H9 (cell line): ENCODE measurements around the gene CLCNKB. TPM values are rescaled to one million over a fixed set of nuclear protein-coding genes. Genes with fewer than 3 reads are reported as not detected.
A peak's percentile ranks its signal among the peaks of the same experiment; 100 is the strongest.

Experiments used
- DNase-seq: peaks from one replicate; pipeline ENCODE4 v3.0.0-alpha.2; 2017
- H2AFZ ChIP-seq: one replicate; pipeline ENCODE4 v1.6.1; 2013; ENCODE audit warnings: mild to moderate bottlenecking, low read length, control low read depth, moderate library complexity
- H2AK5ac ChIP-seq: 2 replicates; pipeline ENCODE4 v1.6.1; 2013; ENCODE audit warnings: low read length, control low read depth, mixed read lengths; ENCODE audit not compliant: insufficient read length
- H2BK120ac ChIP-seq: one replicate; pipeline ENCODE4 v1.6.1; 2013; ENCODE audit warnings: low read depth, mild to moderate bottlenecking, low read length, control low read depth, inconsistent platforms; ENCODE audit not compliant: poor library complexity, severe bottlenecking
- H2BK12ac ChIP-seq: 2 replicates; pipeline ENCODE4 v1.6.1; 2013; ENCODE audit warnings: low read length, control low read depth, mixed read lengths, low read depth; ENCODE audit not compliant: insufficient read length
- H2BK15ac ChIP-seq: 2 replicates; pipeline ENCODE4 v1.6.1; 2013; ENCODE audit warnings: low read depth, low read length, control low read depth
- H2BK20ac ChIP-seq: one replicate; pipeline ENCODE4 v1.6.1; 2013; ENCODE audit warnings: low read depth, mild to moderate bottlenecking, low read length, control low read depth, inconsistent platforms; ENCODE audit not compliant: poor library complexity, severe bottlenecking
- H2BK5ac ChIP-seq: 2 replicates; pipeline ENCODE4 v1.6.1; 2013; ENCODE audit warnings: low read length, control low read depth, mixed read lengths; ENCODE audit not compliant: insufficient read length
- H3K14ac ChIP-seq: 2 replicates; pipeline ENCODE4 v1.6.1; 2013; ENCODE audit warnings: low read length, control low read depth; ENCODE audit not compliant: insufficient read depth
- H3K18ac ChIP-seq: 2 replicates; pipeline ENCODE4 v1.6.1; 2013; ENCODE audit warnings: low read depth, mild to moderate bottlenecking, mixed read lengths, low read length, control low read depth; ENCODE audit not compliant: insufficient read length
- H3K23ac ChIP-seq: 2 replicates; pipeline ENCODE4 v1.6.1; 2013; ENCODE audit warnings: low read length, control low read depth, mixed read lengths, low read depth; ENCODE audit not compliant: insufficient read length
- H3K23me2 ChIP-seq: 2 replicates; pipeline ENCODE4 v1.6.1; 2013; ENCODE audit warnings: low read depth, mild to moderate bottlenecking, mixed read lengths, low read length, control low read depth; ENCODE audit not compliant: insufficient read length, poor library complexity, severe bottlenecking
- H3K27ac ChIP-seq: 2 replicates; pipeline ENCODE4 v1.5.1; 2013; ENCODE audit warnings: low read length, control low read depth, mixed read lengths, low read depth; ENCODE audit not compliant: insufficient read length
- H3K27me3 ChIP-seq: 2 replicates; pipeline ENCODE4 v1.6.1; 2013; ENCODE audit warnings: low read length, control low read depth, inconsistent platforms; ENCODE audit not compliant: insufficient read depth
- H3K4ac ChIP-seq: 2 replicates; pipeline ENCODE4 v1.6.1; 2013; ENCODE audit warnings: low read depth, mild to moderate bottlenecking, control low read depth, inconsistent platforms, low read length, moderate library complexity
- H3K4me1 ChIP-seq: 2 replicates; pipeline ENCODE4 v1.6.1; 2013; ENCODE audit warnings: low read length, control low read depth, inconsistent platforms; ENCODE audit not compliant: insufficient read depth
- H3K4me2 ChIP-seq: 2 replicates; pipeline ENCODE4 v1.6.1; 2013; ENCODE audit warnings: low read length, control low read depth, mixed read lengths; ENCODE audit not compliant: insufficient read length, insufficient read depth
- H3K56ac ChIP-seq: 2 replicates; pipeline ENCODE4 v1.6.1; 2013; ENCODE audit warnings: low read depth, mild to moderate bottlenecking, mixed read lengths, low read length, control low read depth; ENCODE audit not compliant: insufficient read length
- H3K79me1 ChIP-seq: 2 replicates; pipeline ENCODE4 v1.6.1; 2013; ENCODE audit warnings: low read depth, mild to moderate bottlenecking, moderate library complexity, low read length, control low read depth, inconsistent platforms; ENCODE audit not compliant: insufficient read depth, poor library complexity, severe bottlenecking
- H3K79me2 ChIP-seq: 2 replicates; pipeline ENCODE4 v1.6.1; 2013; ENCODE audit warnings: low read length, control low read depth, inconsistent platforms; ENCODE audit not compliant: insufficient read depth
- H3K9ac ChIP-seq: 2 replicates; pipeline ENCODE4 v1.6.1; 2013; ENCODE audit warnings: low read length, control low read depth, mixed read lengths; ENCODE audit not compliant: insufficient read length; ENCODE audit errors: extremely low read depth
- H3K9me3 ChIP-seq: one replicate; pipeline ENCODE4 v1.6.1; 2013; ENCODE audit warnings: low read depth, low read length, inconsistent platforms; ENCODE audit not compliant: control insufficient read depth
- H3T11ph ChIP-seq: one replicate; pipeline ENCODE4 v1.6.1; 2013; ENCODE audit warnings: mild to moderate bottlenecking, low read length, control low read depth, inconsistent platforms
- H4K20me1 ChIP-seq: one replicate; pipeline ENCODE4 v1.6.1; 2013; ENCODE audit not compliant: control insufficient read depth, insufficient read length, insufficient read depth
- H4K5ac ChIP-seq: 2 replicates; pipeline ENCODE4 v1.6.1; 2013; ENCODE audit warnings: low read depth, mild to moderate bottlenecking, mixed read lengths, low read length, control low read depth; ENCODE audit not compliant: insufficient read length
- H4K8ac ChIP-seq: replicated peaks from 2 replicates; pipeline ENCODE4 v1.6.1; 2013; ENCODE audit warnings: low read length, control low read depth, mixed read lengths, low read depth; ENCODE audit not compliant: insufficient read length
- H4K91ac ChIP-seq: 2 replicates; pipeline ENCODE4 v1.6.1; 2013; ENCODE audit warnings: low read depth, mild to moderate bottlenecking, moderate library complexity, mixed read lengths, low read length, control low read depth; ENCODE audit not compliant: insufficient read length
- H3K27ac Mint-ChIP-seq, 3 experiments: 2 replicates in 2 of 3; 3 replicates in 1 of 3; pipeline ENCODE4 v1.8.0; 2020 to 2021; ENCODE audit warnings: mixed read lengths in 3 of 3, mild to moderate bottlenecking in 1 of 3, moderate library complexity in 1 of 3
- H3K27me3 Mint-ChIP-seq: 2 replicates; pipeline ENCODE4 v1.8.0; 2021; ENCODE audit warnings: low read depth, mild to moderate bottlenecking, moderate library complexity, mixed read lengths
- H3K36me3 Mint-ChIP-seq, 3 experiments: 2 replicates in 2 of 3; 3 replicates in 1 of 3; pipeline ENCODE4 v1.8.0; 2020 to 2021; ENCODE audit warnings: low read depth in 3 of 3, mixed read lengths in 3 of 3; ENCODE audit not compliant: insufficient read depth in 1 of 3
- H3K4me1 Mint-ChIP-seq, 2 experiments: 2 replicates each; pipeline ENCODE4 v1.8.0; 2020; ENCODE audit warnings: mixed read lengths in 2 of 2
- H3K4me3 Mint-ChIP-seq, 2 experiments: 2 replicates in 1 of 2; 3 replicates in 1 of 2; pipeline ENCODE4 v1.8.0; 2020 to 2021; ENCODE audit warnings: mild to moderate bottlenecking in 2 of 2, mixed read lengths in 2 of 2, moderate library complexity in 1 of 2
- H3K9me3 Mint-ChIP-seq, 2 experiments: 2 replicates in 1 of 2; 3 replicates in 1 of 2; pipeline ENCODE4 v1.8.0; 2020; ENCODE audit warnings: mild to moderate bottlenecking in 2 of 2, mixed read lengths in 2 of 2, moderate library complexity in 1 of 2
- CTCF ChIP-seq: fragments of 200-600 bp; sonication (generic); conservative IDR thresholded peaks from 3 replicates; pipeline ENCODE4 v1.8.0; 2021; ENCODE audit warnings: antibody characterized with exemption, mild to moderate bottlenecking
- WGBS: extraction: QIAGEN DNeasy Blood & Tissue Kit; methylation state at CpG from one replicate; pipeline ENCODE4 v1.1.7; 2013; ENCODE audit warnings: missing lambda C conversion rate, low lambda C conversion rate, mixed read lengths; ENCODE audit not compliant: insufficient read length; ENCODE audit errors: extremely low coverage; 5-methylcytosine and 5-hydroxymethylcytosine counted together
- total RNA-seq: library from RNA; stranded (reverse); gene quantifications from 2 replicates; pipeline ENCODE4 v1.2.1, GENCODE V29; 2021

The CLCNKB gene
- total RNA-seq, 1 experiment from 2014 or later = 1.7 TPM

GRCh38 chr1:16015491-16015890 is 28.1 kb upstream of the CLCNKB start:
- no CpG with 5 or more reads among the region's 25 CpGs for WGBS
- peak overlapping the region in 1 of 3 experiments; percentile 79; a peak in 1 of 7 replicates for H3K27ac Mint-ChIP-seq
- no peak for DNase-seq
- peaks cover 12% of the 10 kb centered on the region for H3K27me3 Mint-ChIP-seq
- Histone ChIP-seq H4K91ac (no peak overlapping the region), H3K9me3 (no peaks in the 10 kb centered on the region), H3K4ac (no peak overlapping the region), H3K79me2 (no peaks in the 10 kb centered on the region), H2AK5ac (no peak overlapping the region), H3K23ac (no peak overlapping the region), H2BK20ac (no peak overlapping the region), H3K23me2 (no peaks in the 10 kb centered on the region), H4K20me1 (no peaks in the 10 kb centered on the region), H2BK15ac (no peak overlapping the region), H3T11ph (no peak overlapping the region), H4K8ac (no peak overlapping the region), H3K4me2 (no peak overlapping the region), H3K4me1 (peaks cover 8% of the 10 kb centered on the region; the same call in 1 of the 2 replicates), H2BK12ac (no peak overlapping the region), H3K27me3 (no peaks in the 10 kb centered on the region), H3K14ac (peak overlapping the region; percentile 51; the same call in 1 of the 2 replicates), H3K79me1 (no peaks in the 10 kb centered on the region), H3K18ac (no peak overlapping the region), H2AFZ (no peak overlapping the region), H3K56ac (no peak overlapping the region), H3K27ac (no peak overlapping the region), H4K5ac (no peak overlapping the region), H2BK120ac (no peak overlapping the region), H3K9ac (no peak overlapping the region), H2BK5ac (no peak overlapping the region)
- H3K36me3 Mint-ChIP-seq = no peaks in the 10 kb centered on the region
- TF ChIP-seq CTCF = no peak
- H3K4me3 Mint-ChIP-seq = 0 out of 5 replicates have a peak overlapping the region, but pooled peaks of 1 of the 2 experiments have one; percentile 21
- peaks cover 30 to 59% of the 10 kb centered on the region in 2 experiments for H3K4me1 Mint-ChIP-seq
- H3K9me3 Mint-ChIP-seq = no peaks in the 10 kb centered on the region
